ENCODE measurements around the gene SLIT3.

The SLIT3 gene

DNA sequence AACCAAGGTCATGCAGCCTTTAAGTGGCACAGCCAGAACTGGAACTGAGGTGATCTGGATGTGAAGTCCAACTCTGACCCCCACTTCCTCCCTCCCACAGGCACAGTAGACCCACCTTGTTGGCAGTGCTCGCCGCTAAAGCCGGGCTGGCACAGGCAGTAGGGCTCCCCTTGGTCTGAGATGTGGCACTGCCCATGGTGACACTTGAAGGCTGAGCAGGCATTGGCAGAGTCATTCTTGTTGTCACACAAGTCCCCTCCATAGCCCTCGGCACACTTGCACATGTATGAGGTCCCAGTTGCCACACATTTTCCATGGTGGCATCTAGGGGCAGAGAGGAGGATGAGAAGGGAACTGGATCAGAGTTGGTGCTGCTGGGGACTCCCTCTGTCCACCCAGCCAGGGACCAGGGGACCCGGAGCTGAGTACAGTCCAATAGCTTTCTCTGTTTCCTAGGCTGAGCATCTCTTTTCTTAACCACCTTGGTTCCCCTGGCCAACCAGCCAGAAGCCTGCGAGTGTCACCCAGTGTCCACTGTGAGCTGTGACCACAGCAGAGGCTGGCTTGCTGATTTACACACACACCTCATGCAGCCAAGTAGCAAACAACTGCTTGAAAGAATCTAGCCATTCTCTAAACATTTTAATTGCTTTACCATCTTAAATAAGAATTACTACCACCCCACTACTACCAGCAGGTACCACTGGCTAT, 631.1 kb downstream of the SLIT3 start:
- no peaks in the 10 kb centered on the region for H3K9me3 ChIP-seq (ENCODE audit: insufficient read depth, low read length, severe bottlenecking)
- TF ChIP-seq CTCF (IDR thresholded peaks at IDR 0.05; ENCODE audit: borderline replicate concordance, extremely low read depth, low read length, poor library complexity, severe bottlenecking), result no peak
- TF ChIP-seq EZH2 (IDR thresholded peaks at IDR 0.05; ENCODE audit: borderline replicate concordance, low read depth, low read length, severe bottlenecking), result no peak
- H3K4me1 ChIP-seq (ENCODE audit: insufficient read depth, low read length), result no peaks in the 10 kb centered on the region
- H3K9ac ChIP-seq (ENCODE audit: low read depth, low read length), result no peak overlapping the region
- no peak overlapping the region for H2AFZ ChIP-seq (ENCODE audit: low read depth, low read length)
- no peaks in the 10 kb centered on the region for H4K20me1 ChIP-seq (ENCODE audit: insufficient read depth, low read length)
- peaks cover 6% of the 10 kb centered on the region for H3K27me3 ChIP-seq (ENCODE audit: insufficient read depth, low read length, poor library complexity)
- H3K27ac ChIP-seq (ENCODE audit: low read length), result no peak overlapping the region
- H3K4me2 ChIP-seq (ENCODE audit: insufficient read depth, low read length), result no peak overlapping the region
- DNase-seq (no peak), ATAC-seq (ENCODE audit: insufficient read depth, low read depth) (no peak)
- H3K36me3 ChIP-seq (ENCODE audit: insufficient read depth, low read length), result no peaks in the 10 kb centered on the region
- H3K79me2 ChIP-seq (ENCODE audit: insufficient read depth, low read length), result no peaks in the 10 kb centered on the region
- no peak overlapping the region for H3K4me3 ChIP-seq (ENCODE audit: low read depth in 1 of 2, low read length in 2 of 2)

DNA sequence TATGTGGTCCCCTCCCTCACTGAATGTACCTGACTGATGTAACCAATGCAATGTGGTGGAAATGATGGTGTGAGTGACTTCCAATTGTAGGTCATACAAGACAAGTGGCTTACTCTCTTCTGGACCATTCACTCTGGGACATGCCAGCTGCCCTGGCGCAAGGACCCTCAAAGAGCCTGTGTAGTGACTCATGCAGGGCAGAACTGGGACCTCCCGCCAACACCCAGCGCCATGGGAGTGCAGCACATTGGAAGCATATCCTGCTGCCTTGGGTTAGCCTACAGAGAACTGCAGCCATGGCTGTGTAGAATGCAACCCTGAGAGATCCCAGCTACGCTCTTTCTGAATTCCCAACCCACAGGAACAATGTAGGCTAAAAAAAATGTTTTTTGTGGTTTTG, 631.8 kb downstream of the SLIT3 start:
- H3K4me2 ChIP-seq (ENCODE audit: insufficient read depth, low read length), result no peak overlapping the region
- ATAC-seq (ENCODE audit: insufficient read depth, low read depth), result no peak
- no peak for DNase-seq
- TF ChIP-seq EZH2 (IDR thresholded peaks at IDR 0.05; ENCODE audit: borderline replicate concordance, low read depth, low read length, severe bottlenecking) (no peak), CTCF (IDR thresholded peaks at IDR 0.05; ENCODE audit: borderline replicate concordance, extremely low read depth, low read length, poor library complexity, severe bottlenecking) (no peak)
- H4K20me1 ChIP-seq (ENCODE audit: insufficient read depth, low read length), result no peaks in the 10 kb centered on the region
- H3K27me3 ChIP-seq (ENCODE audit: insufficient read depth, low read length, poor library complexity), result peaks cover 10% of the 10 kb centered on the region
- no peak overlapping the region for H3K4me3 ChIP-seq (ENCODE audit: low read depth in 1 of 2, low read length in 2 of 2)
- H3K27ac ChIP-seq (ENCODE audit: low read length), result no peak overlapping the region
- H3K4me1 ChIP-seq (ENCODE audit: insufficient read depth, low read length), result no peaks in the 10 kb centered on the region
- H3K9me3 ChIP-seq (ENCODE audit: insufficient read depth, low read length, severe bottlenecking), result no peaks in the 10 kb centered on the region
- H2AFZ ChIP-seq (ENCODE audit: low read depth, low read length), result no peak overlapping the region
- H3K79me2 ChIP-seq (ENCODE audit: insufficient read depth, low read length), result no peaks in the 10 kb centered on the region
- H3K9ac ChIP-seq (ENCODE audit: low read depth, low read length), result no peak overlapping the region
- no peaks in the 10 kb centered on the region for H3K36me3 ChIP-seq (ENCODE audit: insufficient read depth, low read length)

DNA sequence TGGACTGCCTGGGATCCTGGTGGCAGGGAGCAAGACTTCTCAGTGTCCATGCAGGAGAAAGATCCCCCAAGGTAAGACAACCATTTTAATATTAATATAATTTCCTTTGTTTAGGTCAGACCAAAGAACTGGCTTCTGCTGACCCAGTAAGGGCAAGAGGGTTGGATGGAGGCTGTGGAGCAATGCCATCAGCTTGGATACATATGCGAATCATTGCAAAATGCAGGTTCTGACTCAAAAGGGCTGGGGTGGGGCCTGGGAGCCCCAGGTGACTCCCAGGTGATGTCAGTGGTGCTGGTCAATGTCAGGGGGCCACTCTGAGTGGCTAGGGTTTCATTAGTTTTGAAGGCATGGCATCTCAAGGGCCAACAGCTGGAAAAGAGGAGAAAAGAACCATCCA, 632.9 kb downstream of the SLIT3 start:
- Histone ChIP-seq H3K36me3 (ENCODE audit: insufficient read depth, low read length) (no peaks in the 10 kb centered on the region), H4K20me1 (ENCODE audit: insufficient read depth, low read length) (no peaks in the 10 kb centered on the region), H3K4me2 (ENCODE audit: insufficient read depth, low read length) (no peak overlapping the region), H3K4me1 (ENCODE audit: insufficient read depth, low read length) (no peaks in the 10 kb centered on the region), H3K9me3 (ENCODE audit: insufficient read depth, low read length, severe bottlenecking) (no peaks in the 10 kb centered on the region), H3K27ac (ENCODE audit: low read length) (no peak overlapping the region), H3K27me3 (ENCODE audit: insufficient read depth, low read length, poor library complexity) (peaks cover 14% of the 10 kb centered on the region), H3K9ac (ENCODE audit: low read depth, low read length) (no peak overlapping the region), H2AFZ (ENCODE audit: low read depth, low read length) (no peak overlapping the region), H3K79me2 (ENCODE audit: insufficient read depth, low read length) (no peaks in the 10 kb centered on the region), H3K4me3 (ENCODE audit: low read depth in 1 of 2, low read length in 2 of 2) (no peak overlapping the region)
- DNase-seq, result no peak
- no peak for ATAC-seq (ENCODE audit: insufficient read depth, low read depth)
- TF ChIP-seq CTCF (IDR thresholded peaks at IDR 0.05; ENCODE audit: borderline replicate concordance, extremely low read depth, low read length, poor library complexity, severe bottlenecking), result no peak
- no peak for TF ChIP-seq EZH2 (IDR thresholded peaks at IDR 0.05; ENCODE audit: borderline replicate concordance, low read depth, low read length, severe bottlenecking)

All from DND-41 (cell line).